Progenitor cell of endocrine pancreas (in vitro differentiated cells): ENCODE measurements around the gene MAP4K4. TPM values are rescaled to one million over a fixed set of nuclear protein-coding genes. Genes with fewer than 3 reads are reported as not detected.

Source experiments
- DNase-seq: peaks from one replicate; pipeline ENCODE4 v3.0.0; 2021; ENCODE audit warnings: low spot score; ENCODE audit not compliant: unreplicated experiment
- H3K27ac Mint-ChIP-seq: 2 replicates; pipeline ENCODE4 v1.8.0; 2021; ENCODE audit warnings: mild to moderate bottlenecking, moderate library complexity, mixed read lengths
- H3K27me3 Mint-ChIP-seq: 2 replicates; pipeline ENCODE4 v1.8.0; 2021; ENCODE audit warnings: mixed read lengths
- H3K36me3 Mint-ChIP-seq: 2 replicates; pipeline ENCODE4 v1.8.0; 2022; ENCODE audit warnings: mixed read lengths; ENCODE audit not compliant: insufficient read depth
- H3K4me1 Mint-ChIP-seq: 2 replicates; pipeline ENCODE4 v1.8.0; 2021; ENCODE audit warnings: low read depth, mixed read lengths
- H3K4me3 Mint-ChIP-seq: 2 replicates; pipeline ENCODE4 v1.8.0; 2021; ENCODE audit warnings: low read depth, mild to moderate bottlenecking, moderate library complexity, mixed read lengths
- H3K9me3 Mint-ChIP-seq: 2 replicates; pipeline ENCODE4 v1.8.0; 2021; ENCODE audit warnings: low read depth, mixed read lengths
- CTCF ChIP-seq: fragments of 200-600 bp; sonication (generic); IDR thresholded peaks from one replicate; pipeline ENCODE4 v1.5.0; 2021; ENCODE audit warnings: antibody characterized with exemption, mild to moderate bottlenecking; ENCODE audit not compliant: unreplicated experiment
- total RNA-seq: library from RNA; stranded (reverse); gene quantifications from 2 replicates; pipeline ENCODE4 v1.2.1, GENCODE V29; 2021

MAP4K4 gene
- total RNA-seq, 1 donor from 2014 or later: 171 TPM

- Mint-ChIP-seq H3K27ac (peak overlapping the region; percentile 60), H3K9me3 (no peaks in the 10 kb centered on the region), H3K36me3 (no peaks in the 10 kb centered on the region), H3K4me3 (no peak overlapping the region), H3K27me3 (no peaks in the 10 kb centered on the region), H3K4me1 (peaks cover 40% of the 10 kb centered on the region)
- no peak for DNase-seq
- no peak for TF ChIP-seq CTCF
Observed at GRCh38 chr2:101775636-101776035, 78.1 kb downstream of the MAP4K4 start.

- DNase-seq: no peak
- peak overlapping the region; percentile 30 for H3K27ac Mint-ChIP-seq
- H3K9me3 Mint-ChIP-seq: no peaks in the 10 kb centered on the region
- peak; percentile 54 for TF ChIP-seq CTCF
- no peak overlapping the region for H3K4me3 Mint-ChIP-seq
- no peaks in the 10 kb centered on the region for H3K27me3 Mint-ChIP-seq
- H3K36me3 Mint-ChIP-seq: no peaks in the 10 kb centered on the region
- peaks cover 40% of the 10 kb centered on the region for H3K4me1 Mint-ChIP-seq
Observed at GRCh38 chr2:101776172-101777043, 78.9 kb downstream of the MAP4K4 start.

GRCh38 chr2:101777337-101777736 is 79.8 kb downstream of the MAP4K4 start:
- peaks cover 39% of the 10 kb centered on the region for H3K4me1 Mint-ChIP-seq
- H3K36me3 Mint-ChIP-seq: no peaks in the 10 kb centered on the region
- no peaks in the 10 kb centered on the region for H3K27me3 Mint-ChIP-seq
- no peak for DNase-seq
- H3K4me3 Mint-ChIP-seq: no peak overlapping the region
- H3K27ac Mint-ChIP-seq: no peak overlapping the region
- H3K9me3 Mint-ChIP-seq: no peaks in the 10 kb centered on the region
- TF ChIP-seq CTCF: no peak

- Mint-ChIP-seq H3K4me1 (peaks cover 38% of the 10 kb centered on the region), H3K4me3 (no peak overlapping the region)
Observed at GRCh38 chr2:101778102-101778501, 80.6 kb downstream of the MAP4K4 start.

GRCh38 chr2:101779190-101779589 is 81.7 kb downstream of the MAP4K4 start:
- Mint-ChIP-seq H3K27me3 (no peaks in the 10 kb centered on the region), H3K36me3 (no peaks in the 10 kb centered on the region), H3K4me3 (no peak overlapping the region), H3K9me3 (no peaks in the 10 kb centered on the region), H3K27ac (no peak overlapping the region), H3K4me1 (peaks cover 37% of the 10 kb centered on the region)
- TF ChIP-seq CTCF: no peak
- DNase-seq: no peak

More at GRCh38 chr2:101778102-101778501, 80.6 kb downstream of the MAP4K4 start:
- DNase-seq: no peak
- no peaks in the 10 kb centered on the region for H3K27me3 Mint-ChIP-seq
- TF ChIP-seq CTCF: no peak
- H3K27ac Mint-ChIP-seq: no peak overlapping the region
- H3K36me3 Mint-ChIP-seq: no peaks in the 10 kb centered on the region
- H3K9me3 Mint-ChIP-seq: no peaks in the 10 kb centered on the region
